ENCODE measurements around the gene PYGO1.

Gene PYGO1

DNA sequence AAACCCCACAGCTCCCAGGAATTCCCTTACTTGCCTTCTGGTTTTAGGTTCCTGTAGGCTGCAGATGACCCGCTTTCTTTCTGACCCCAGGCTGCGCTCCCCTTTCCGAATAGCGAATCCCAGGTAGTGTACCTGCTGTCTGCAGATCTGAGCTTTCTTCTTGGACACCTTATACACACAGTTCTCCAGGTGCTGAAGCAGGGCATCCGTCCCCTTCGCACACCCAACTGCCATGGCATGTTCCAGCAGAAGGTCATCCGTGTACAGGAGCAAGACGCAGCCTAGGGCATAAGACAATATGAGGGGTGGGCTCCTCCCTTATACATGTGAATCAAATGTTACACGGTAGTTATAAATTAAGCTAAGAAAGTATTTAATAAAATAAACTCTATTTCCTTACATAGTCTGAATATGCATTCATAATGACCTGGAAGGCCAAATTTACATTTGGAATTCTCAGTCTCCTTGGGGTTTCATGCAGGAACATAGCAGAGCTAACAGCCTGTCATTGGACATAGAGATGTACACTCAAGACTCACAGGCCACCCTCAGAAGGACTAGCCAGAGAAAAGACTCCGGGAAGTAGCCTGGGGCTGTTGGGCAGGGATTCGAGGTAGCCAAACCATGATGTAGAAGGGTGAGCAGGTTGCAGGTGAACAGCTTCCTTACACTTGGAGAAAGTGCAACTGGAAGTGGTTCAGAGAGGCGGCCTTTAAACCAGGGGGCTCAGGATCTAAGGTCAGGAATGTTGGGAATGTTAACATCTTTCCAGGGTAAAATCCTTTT is 72.0 kb downstream of the PYGO1 start:
- no peaks in the 10 kb centered on the region for H3K27me3 ChIP-seq (ENCODE audit: insufficient read depth, poor library complexity, severe bottlenecking)
- no peak overlapping the region for H3K27ac ChIP-seq (replicated peaks)
- H3K4me3 ChIP-seq (replicated peaks; ENCODE audit: insufficient read depth, low read length), result no peak overlapping the region
- no peak for TF ChIP-seq SPI1 (IDR thresholded peaks at IDR 0.05; ENCODE audit: borderline replicate concordance, low read depth)
- no peak for TF ChIP-seq POLR2AphosphoS5 (IDR thresholded peaks at IDR 0.05; ENCODE audit: low read depth)
- TF ChIP-seq GABPA (IDR thresholded peaks at IDR 0.05; ENCODE audit: low read depth), result no peak
- TF ChIP-seq, protein P1, sequence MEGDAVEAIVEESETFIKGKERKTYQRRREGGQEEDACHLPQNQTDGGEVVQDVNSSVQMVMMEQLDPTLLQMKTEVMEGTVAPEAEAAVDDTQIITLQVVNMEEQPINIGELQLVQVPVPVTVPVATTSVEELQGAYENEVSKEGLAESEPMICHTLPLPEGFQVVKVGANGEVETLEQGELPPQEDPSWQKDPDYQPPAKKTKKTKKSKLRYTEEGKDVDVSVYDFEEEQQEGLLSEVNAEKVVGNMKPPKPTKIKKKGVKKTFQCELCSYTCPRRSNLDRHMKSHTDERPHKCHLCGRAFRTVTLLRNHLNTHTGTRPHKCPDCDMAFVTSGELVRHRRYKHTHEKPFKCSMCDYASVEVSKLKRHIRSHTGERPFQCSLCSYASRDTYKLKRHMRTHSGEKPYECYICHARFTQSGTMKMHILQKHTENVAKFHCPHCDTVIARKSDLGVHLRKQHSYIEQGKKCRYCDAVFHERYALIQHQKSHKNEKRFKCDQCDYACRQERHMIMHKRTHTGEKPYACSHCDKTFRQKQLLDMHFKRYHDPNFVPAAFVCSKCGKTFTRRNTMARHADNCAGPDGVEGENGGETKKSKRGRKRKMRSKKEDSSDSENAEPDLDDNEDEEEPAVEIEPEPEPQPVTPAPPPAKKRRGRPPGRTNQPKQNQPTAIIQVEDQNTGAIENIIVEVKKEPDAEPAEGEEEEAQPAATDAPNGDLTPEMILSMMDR (IDR thresholded peaks at IDR 0.05; ENCODE audit: insufficient read depth, low read length), result no peak
- no peak for TF ChIP-seq REST (IDR thresholded peaks at IDR 0.05; ENCODE audit: insufficient replicate concordance, low read depth)
- DNase-seq (ENCODE audit: low read depth in 1 of 2, low spot score in 1 of 2), result no peak

DNA sequence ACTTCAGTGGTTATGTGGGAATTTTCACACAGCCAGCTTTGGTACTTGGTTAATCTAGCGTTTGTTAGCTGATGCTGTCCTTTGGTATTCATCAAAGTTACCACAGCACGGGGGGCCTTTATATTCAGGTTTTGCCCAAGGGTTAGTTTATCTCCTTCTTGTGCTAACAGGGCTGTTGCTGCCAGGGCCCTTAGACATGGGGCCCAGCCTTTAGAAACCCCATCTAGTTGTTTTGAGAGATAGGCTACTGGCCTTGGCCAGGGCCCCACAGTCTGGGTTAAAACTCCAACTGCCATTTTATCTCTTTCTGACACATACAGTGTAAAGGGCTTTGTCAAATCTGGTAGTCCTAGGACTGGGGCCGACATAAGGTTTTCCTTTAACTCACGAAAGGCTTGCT is 72.7 kb downstream of the PYGO1 start:
- no peak overlapping the region for H3K27ac ChIP-seq (replicated peaks)
- TF ChIP-seq GABPA (IDR thresholded peaks at IDR 0.05; ENCODE audit: low read depth), result no peak
- TF ChIP-seq REST (IDR thresholded peaks at IDR 0.05; ENCODE audit: insufficient replicate concordance, low read depth), result no peak
- TF ChIP-seq, protein P1 (IDR thresholded peaks at IDR 0.05; ENCODE audit: insufficient read depth, low read length), result no peak
- TF ChIP-seq SPI1 (IDR thresholded peaks at IDR 0.05; ENCODE audit: borderline replicate concordance, low read depth), result no peak
- TF ChIP-seq POLR2AphosphoS5 (IDR thresholded peaks at IDR 0.05; ENCODE audit: low read depth), result no peak
- no peak for DNase-seq (ENCODE audit: low read depth in 1 of 2, low spot score in 1 of 2)
- no peak overlapping the region for H3K4me3 ChIP-seq (replicated peaks; ENCODE audit: insufficient read depth, low read length)
- H3K27me3 ChIP-seq (ENCODE audit: insufficient read depth, poor library complexity, severe bottlenecking), result no peaks in the 10 kb centered on the region

DNA sequence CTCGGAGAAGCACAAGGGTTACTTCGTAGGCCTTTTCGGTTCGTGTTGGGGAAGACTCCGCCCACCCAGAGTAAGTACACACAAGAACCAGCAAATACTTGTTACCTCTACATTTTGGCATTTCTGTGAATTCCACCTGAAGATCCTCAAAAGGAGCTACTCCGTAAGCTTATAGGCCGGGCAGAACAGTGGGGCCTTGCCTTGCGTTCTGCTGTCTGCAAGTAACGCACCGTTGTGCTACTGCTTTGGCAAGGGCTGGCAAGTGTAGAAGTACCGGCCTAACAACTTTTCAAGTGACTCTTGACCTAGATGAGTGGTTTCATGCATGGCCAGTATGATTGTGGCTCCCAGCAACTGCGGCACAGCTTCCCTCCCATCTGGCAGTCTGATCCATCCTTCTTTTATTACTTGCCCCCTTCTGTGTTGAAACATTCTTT is 73.7 kb downstream of the PYGO1 start:
- Histone ChIP-seq H3K27me3 (ENCODE audit: insufficient read depth, poor library complexity, severe bottlenecking) (no peaks in the 10 kb centered on the region), H3K4me3 (replicated peaks; ENCODE audit: insufficient read depth, low read length) (no peak overlapping the region), H3K27ac (replicated peaks) (no peak overlapping the region)
- TF ChIP-seq, protein P1 (IDR thresholded peaks at IDR 0.05; ENCODE audit: insufficient read depth, low read length), result no peak
- TF ChIP-seq GABPA (IDR thresholded peaks at IDR 0.05; ENCODE audit: low read depth), result no peak
- no peak for TF ChIP-seq SPI1 (IDR thresholded peaks at IDR 0.05; ENCODE audit: borderline replicate concordance, low read depth)
- no peak for TF ChIP-seq POLR2AphosphoS5 (IDR thresholded peaks at IDR 0.05; ENCODE audit: low read depth)
- no peak for TF ChIP-seq REST (IDR thresholded peaks at IDR 0.05; ENCODE audit: insufficient replicate concordance, low read depth)
- DNase-seq (ENCODE audit: low read depth in 1 of 2, low spot score in 1 of 2), result no peak
